WTC11 (cell line): Measurements from ENCODE around the gene MAP4K1. TPM values are rescaled to one million over a fixed set of nuclear protein-coding genes. Genes with fewer than 3 reads are reported as not detected.

Source experiments
- ATAC-seq: fragments of 200-7000 bp; cut with Tn5 transposase; 2 replicates; pipeline ENCODE4 v1.10.0; 2021; ENCODE audit warnings: mild to moderate bottlenecking, moderate library complexity
- CTCF ChIA-PET: fragments of 300-600 bp; sonication (Branson Sonifier 250); formaldehyde crosslinking; loops from one replicate; lab custom pipeline; 2021; ENCODE audit warnings: antibody characterized with exemption; lab: Charles Lee
- POLR2A ChIA-PET: fragments of 350-600 bp; sonication (Branson Sonifier 250); formaldehyde crosslinking; loops from one replicate; lab custom pipeline; 2021; ENCODE audit warnings: antibody characterized with exemption; lab: Charles Lee
- DNase-seq: peaks from one replicate; pipeline ENCODE4 v3.0.0; 2021; ENCODE audit warnings: low spot score
- H3K27ac Mint-ChIP-seq: 2 replicates; pipeline ENCODE4 v1.8.0; 2021; ENCODE audit warnings: mixed read lengths
- H3K27me3 Mint-ChIP-seq: 2 replicates; pipeline ENCODE4 v1.8.0; 2021; ENCODE audit warnings: low read depth, mild to moderate bottlenecking, moderate library complexity, mixed read lengths
- H3K36me3 Mint-ChIP-seq: 2 replicates; pipeline ENCODE4 v1.8.0; 2021; ENCODE audit warnings: mixed read lengths
- H3K4me1 Mint-ChIP-seq: 2 replicates; pipeline ENCODE4 v1.8.0; 2022; ENCODE audit warnings: mixed read lengths
- H3K4me3 Mint-ChIP-seq: 2 replicates; pipeline ENCODE4 v1.8.0; 2021; ENCODE audit warnings: mild to moderate bottlenecking, moderate library complexity, mixed read lengths
- H3K9me3 Mint-ChIP-seq: 2 replicates; pipeline ENCODE4 v1.8.0; 2021; ENCODE audit warnings: mixed read lengths
- ATF3 ChIP-seq: sonication (generic); formaldehyde crosslinking; conservative IDR thresholded peaks from 2 replicates; pipeline ENCODE4 v1.8.1; 2022; ENCODE audit warnings: mild to moderate bottlenecking, missing genetic modification reagents
- EMX1 ChIP-seq: fragments of 250-450 bp; sonication (Bioruptor Pico); IDR thresholded peaks from 2 replicates; pipeline ENCODE4 v1.8.0; 2021; ENCODE audit warnings: mild to moderate bottlenecking
- ETV6 ChIP-seq: sonication (generic); formaldehyde crosslinking; IDR thresholded peaks from 2 replicates; pipeline ENCODE4 v1.8.1; 2022; ENCODE audit warnings: mild to moderate bottlenecking, missing genetic modification reagents
- FOXJ3 ChIP-seq: sonication (generic); formaldehyde crosslinking; IDR thresholded peaks from 2 replicates; pipeline ENCODE4 v1.9.0; 2021; ENCODE audit warnings: missing genetic modification reagents, mild to moderate bottlenecking, borderline replicate concordance
- FOXP1 ChIP-seq: sonication (generic); formaldehyde crosslinking; IDR thresholded peaks from 2 replicates; pipeline ENCODE4 v1.8.0; 2022; ENCODE audit warnings: missing genetic modification reagents, mild to moderate bottlenecking, moderate library complexity, borderline replicate concordance
- GRHL2 ChIP-seq: fragments of 250-450 bp; sonication (Bioruptor Pico); IDR thresholded peaks from 2 replicates; pipeline ENCODE4 v1.8.0; 2022; ENCODE audit warnings: mild to moderate bottlenecking, moderate library complexity; ENCODE audit not compliant: insufficient replicate concordance, severe bottlenecking
- GTF2I ChIP-seq: fragments of 250-450 bp; sonication (Bioruptor Pico); conservative IDR thresholded peaks from 2 replicates; pipeline ENCODE4 v1.4.0; 2021; ENCODE audit warnings: mild to moderate bottlenecking
- HMGA2 ChIP-seq: fragments of 250-450 bp; sonication (Bioruptor Pico); IDR thresholded peaks from 2 replicates; pipeline ENCODE4 v1.4.0; 2021; ENCODE audit warnings: mild to moderate bottlenecking, moderate library complexity
- HMGXB4 ChIP-seq: sonication (generic); formaldehyde crosslinking; IDR thresholded peaks from 2 replicates; pipeline ENCODE4 v1.8.1; 2023; ENCODE audit warnings: mild to moderate bottlenecking, moderate library complexity, missing genetic modification reagents
- IRF1 ChIP-seq: sonication (generic); formaldehyde crosslinking; IDR thresholded peaks from 2 replicates; pipeline ENCODE4 v1.8.0; 2023; ENCODE audit warnings: missing genetic modification reagents
- JAZF1 ChIP-seq: fragments of 250-450 bp; sonication (Bioruptor Pico); IDR thresholded peaks from 2 replicates; pipeline ENCODE4 v1.9.0; 2021; ENCODE audit warnings: moderate library complexity, mild to moderate bottlenecking, inconsistent platforms
- PREB ChIP-seq: sonication (generic); formaldehyde crosslinking; IDR thresholded peaks from 2 replicates; pipeline ENCODE4 v1.8.1; 2022; ENCODE audit warnings: mild to moderate bottlenecking, missing genetic modification reagents, moderate library complexity, borderline replicate concordance
- RELA ChIP-seq: sonication (generic); formaldehyde crosslinking; IDR thresholded peaks from 2 replicates; pipeline ENCODE4 v1.8.1; 2022; ENCODE audit warnings: missing genetic modification reagents, mild to moderate bottlenecking, borderline replicate concordance
- TP53 ChIP-seq: sonication (generic); formaldehyde crosslinking; IDR thresholded peaks from 2 replicates; pipeline ENCODE4 v1.8.1; 2023; ENCODE audit warnings: mild to moderate bottlenecking, missing genetic modification reagents
- ZBTB43 ChIP-seq: sonication (generic); formaldehyde crosslinking; IDR thresholded peaks from 2 replicates; pipeline ENCODE4 v1.8.1; 2023; ENCODE audit warnings: mild to moderate bottlenecking, missing genetic modification reagents
- ZNF232 ChIP-seq: sonication (generic); formaldehyde crosslinking; IDR thresholded peaks from 2 replicates; pipeline ENCODE4 v1.8.0; 2022; ENCODE audit warnings: mild to moderate bottlenecking, missing genetic modification reagents
- ZNF263 ChIP-seq: sonication (generic); formaldehyde crosslinking; IDR thresholded peaks from 2 replicates; pipeline ENCODE4 v1.8.1; 2022; ENCODE audit warnings: low read depth, mild to moderate bottlenecking, moderate library complexity, missing genetic modification reagents
- ZNF396 ChIP-seq: fragments of 250-450 bp; sonication (Bioruptor Pico); IDR thresholded peaks from 2 replicates; pipeline ENCODE4 v1.8.0; 2021; ENCODE audit warnings: mild to moderate bottlenecking, moderate library complexity, borderline replicate concordance
- ZNF416 ChIP-seq: fragments of 250-450 bp; sonication (Bioruptor Pico); IDR thresholded peaks from 2 replicates; pipeline ENCODE4 v1.9.0; 2021; ENCODE audit warnings: mild to moderate bottlenecking, inconsistent platforms
- ZSCAN18 ChIP-seq: fragments of 250-450 bp; sonication (Bioruptor Pico); IDR thresholded peaks from 2 replicates; pipeline ENCODE4 v2.1.2; 2022; ENCODE audit warnings: mild to moderate bottlenecking, moderate library complexity
- total RNA-seq: library from RNA; stranded (reverse); gene quantifications from 3 replicates; pipeline ENCODE4 v1.2.3, GENCODE V29; 2021
- TF ChIP-seq, protein P1 (sequence below): fragments of 250-450 bp; sonication (Bioruptor Pico); conservative IDR thresholded peaks from 2 replicates; pipeline ENCODE4 v1.9.0; 2021; ENCODE audit warnings: mild to moderate bottlenecking
- TF ChIP-seq, protein P2 (sequence below): fragments of 250-450 bp; sonication (Bioruptor Pico); IDR thresholded peaks from 2 replicates; pipeline ENCODE4 v1.9.0; 2021; ENCODE audit warnings: mild to moderate bottlenecking
- TF ChIP-seq, protein P3 (sequence below): sonication (generic); formaldehyde crosslinking; IDR thresholded peaks from 2 replicates; pipeline ENCODE4 v1.8.1; 2022; ENCODE audit warnings: low read depth, missing genetic modification reagents, borderline replicate concordance

Gene MAP4K1
- total RNA-seq, 1 experiment from 2014 or later = 14.0 TPM

DNA sequence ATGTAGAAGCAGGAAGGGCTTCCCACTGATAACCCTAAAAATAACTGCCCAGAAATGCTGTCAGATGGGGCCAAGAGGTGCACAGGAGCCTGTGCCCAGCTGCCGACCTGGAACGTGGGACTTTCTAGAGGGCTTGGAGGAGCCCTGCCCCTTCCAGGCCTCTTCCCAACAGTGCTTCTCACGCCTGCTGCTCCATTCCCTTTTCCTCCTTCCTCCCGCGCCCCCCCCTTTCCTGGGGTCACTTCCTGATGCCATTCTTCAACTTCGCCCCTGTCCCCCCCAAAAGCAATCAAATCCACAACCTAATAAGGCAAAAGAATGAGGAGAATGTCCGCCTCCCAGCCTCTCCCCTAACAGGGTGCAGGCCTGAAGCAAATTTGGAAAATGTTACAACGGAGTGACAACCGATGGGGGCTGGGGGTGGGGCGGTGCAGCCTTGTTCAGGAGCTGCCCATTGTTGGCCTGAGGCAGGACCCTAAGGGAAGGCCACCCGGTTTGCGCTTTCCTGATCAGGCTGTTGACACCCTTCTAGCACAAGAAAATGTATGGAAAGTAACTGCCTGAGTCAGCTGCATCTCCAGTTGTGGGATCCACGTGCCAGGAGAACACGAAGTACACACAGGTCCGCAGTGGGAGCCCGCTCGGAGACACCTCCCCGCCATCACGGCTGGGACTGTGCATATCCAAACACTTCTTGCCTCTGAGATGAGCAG, 48.4 kb upstream of the MAP4K1 start:
- CTCF ChIA-PET = interaction anchor here (1.3 to 3.6 kb wide), 5 partner anchors 20 to 264 kb away, joined by 3 to 20 read pairs (median 6); partner anchors contain the start of genes MRPS12 and SARS2
- Mint-ChIP-seq H3K27me3 (no peaks in the 10 kb centered on the region), H3K36me3 (peaks cover 4% of the 10 kb centered on the region; the same call in 1 of the 2 replicates), H3K4me1 (peaks cover 96% of the 10 kb centered on the region), H3K4me3 (peak overlapping the region; percentile 34), H3K27ac (peak overlapping the region; percentile 100), H3K9me3 (no peaks in the 10 kb centered on the region)
- DNase-seq = peak; percentile 80
- ATAC-seq = peak; percentile 77
- POLR2A ChIA-PET = interaction anchor here (0.5 to 3.8 kb wide), 9 partner anchors 10 to 53 kb away, joined by 3 to 44 read pairs (median 3); partner anchors contain the start of gene ACTN4
- TF ChIP-seq ZNF416 (CRISPR knock-in tag) (no peak), HMGXB4 (CRISPR knock-in tag) (no peak), JAZF1 (CRISPR knock-in tag) (no peak), RELA (no peak), TP53 (CRISPR knock-in tag) (no peak), PREB (CRISPR knock-in tag) (no peak), ZBTB43 (CRISPR knock-in tag) (no peak), ZSCAN18 (CRISPR knock-in tag) (no peak), ETV6 (CRISPR knock-in tag) (peak; percentile 100), IRF1 (CRISPR knock-in tag) (no peak), GTF2I (CRISPR knock-in tag) (no peak), FOXJ3 (CRISPR knock-in tag) (no peak), ZNF232 (no peak), ATF3 (no peak), ZNF263 (CRISPR knock-in tag) (no peak), FOXP1 (peak; percentile 43), GRHL2 (CRISPR knock-in tag) (no peak), HMGA2 (no peak), ZNF396 (CRISPR knock-in tag) (0 out of 2 replicates have a peak, but pooled peaks have one; percentile 2), EMX1 (CRISPR knock-in tag) (0 out of 2 replicates have a peak, but pooled peaks have one; percentile 37)
- TF ChIP-seq, protein P1, sequence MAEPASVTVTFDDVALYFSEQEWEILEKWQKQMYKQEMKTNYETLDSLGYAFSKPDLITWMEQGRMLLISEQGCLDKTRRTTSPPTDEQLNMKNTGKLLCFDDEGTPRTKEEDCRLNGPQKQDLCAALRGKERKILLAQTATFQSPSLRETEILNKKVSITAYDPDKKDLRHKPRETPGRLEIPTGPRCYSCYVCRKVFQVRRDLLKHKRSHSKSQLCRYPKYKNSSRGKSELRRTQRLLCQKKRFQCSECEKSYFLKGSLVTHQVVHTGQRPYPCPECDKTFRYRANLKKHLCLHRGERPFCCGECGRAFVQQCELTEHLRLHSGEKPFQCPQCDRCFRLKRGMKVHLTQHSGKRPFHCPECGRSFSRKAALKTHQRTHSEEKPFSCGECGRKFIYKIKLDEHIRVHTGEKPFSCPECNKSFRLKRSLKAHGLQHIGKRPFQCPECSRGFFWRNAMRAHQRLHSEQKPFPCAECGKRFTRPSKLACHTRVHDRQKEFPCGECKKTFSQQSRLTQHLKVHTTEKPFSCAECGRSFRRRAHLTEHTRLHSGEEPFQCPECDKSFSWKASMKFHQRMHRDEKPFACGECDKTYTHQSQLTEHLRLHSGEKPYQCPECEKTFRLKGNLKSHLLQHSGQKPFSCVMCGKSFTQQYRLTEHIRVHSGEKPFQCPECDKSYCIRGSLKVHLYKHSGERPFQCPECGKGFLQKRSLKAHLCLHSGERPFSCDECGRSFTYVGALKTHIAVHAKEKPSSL = no peak
- TF ChIP-seq, protein P2, sequence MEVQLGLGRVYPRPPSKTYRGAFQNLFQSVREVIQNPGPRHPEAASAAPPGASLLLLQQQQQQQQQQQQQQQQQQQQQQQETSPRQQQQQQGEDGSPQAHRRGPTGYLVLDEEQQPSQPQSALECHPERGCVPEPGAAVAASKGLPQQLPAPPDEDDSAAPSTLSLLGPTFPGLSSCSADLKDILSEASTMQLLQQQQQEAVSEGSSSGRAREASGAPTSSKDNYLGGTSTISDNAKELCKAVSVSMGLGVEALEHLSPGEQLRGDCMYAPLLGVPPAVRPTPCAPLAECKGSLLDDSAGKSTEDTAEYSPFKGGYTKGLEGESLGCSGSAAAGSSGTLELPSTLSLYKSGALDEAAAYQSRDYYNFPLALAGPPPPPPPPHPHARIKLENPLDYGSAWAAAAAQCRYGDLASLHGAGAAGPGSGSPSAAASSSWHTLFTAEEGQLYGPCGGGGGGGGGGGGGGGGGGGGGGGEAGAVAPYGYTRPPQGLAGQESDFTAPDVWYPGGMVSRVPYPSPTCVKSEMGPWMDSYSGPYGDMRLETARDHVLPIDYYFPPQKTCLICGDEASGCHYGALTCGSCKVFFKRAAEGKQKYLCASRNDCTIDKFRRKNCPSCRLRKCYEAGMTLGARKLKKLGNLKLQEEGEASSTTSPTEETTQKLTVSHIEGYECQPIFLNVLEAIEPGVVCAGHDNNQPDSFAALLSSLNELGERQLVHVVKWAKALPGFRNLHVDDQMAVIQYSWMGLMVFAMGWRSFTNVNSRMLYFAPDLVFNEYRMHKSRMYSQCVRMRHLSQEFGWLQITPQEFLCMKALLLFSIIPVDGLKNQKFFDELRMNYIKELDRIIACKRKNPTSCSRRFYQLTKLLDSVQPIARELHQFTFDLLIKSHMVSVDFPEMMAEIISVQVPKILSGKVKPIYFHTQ (CRISPR knock-in tag) = no peak
- TF ChIP-seq, protein P3, sequence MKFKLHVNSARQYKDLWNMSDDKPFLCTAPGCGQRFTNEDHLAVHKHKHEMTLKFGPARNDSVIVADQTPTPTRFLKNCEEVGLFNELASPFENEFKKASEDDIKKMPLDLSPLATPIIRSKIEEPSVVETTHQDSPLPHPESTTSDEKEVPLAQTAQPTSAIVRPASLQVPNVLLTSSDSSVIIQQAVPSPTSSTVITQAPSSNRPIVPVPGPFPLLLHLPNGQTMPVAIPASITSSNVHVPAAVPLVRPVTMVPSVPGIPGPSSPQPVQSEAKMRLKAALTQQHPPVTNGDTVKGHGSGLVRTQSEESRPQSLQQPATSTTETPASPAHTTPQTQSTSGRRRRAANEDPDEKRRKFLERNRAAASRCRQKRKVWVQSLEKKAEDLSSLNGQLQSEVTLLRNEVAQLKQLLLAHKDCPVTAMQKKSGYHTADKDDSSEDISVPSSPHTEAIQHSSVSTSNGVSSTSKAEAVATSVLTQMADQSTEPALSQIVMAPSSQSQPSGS = no peak
